HG03521 (cell line): ENCODE measurements around the gene SLC35E1.

ENCODE experiments used
- ATAC-seq: cut with Tn5 transposase; IDR thresholded peaks from one replicate; pipeline ENCODE4 v1.9.1; 2021; ENCODE audit warnings: mild to moderate bottlenecking, moderate library complexity; ENCODE audit not compliant: unreplicated experiment

The SLC35E1 gene

DNA sequence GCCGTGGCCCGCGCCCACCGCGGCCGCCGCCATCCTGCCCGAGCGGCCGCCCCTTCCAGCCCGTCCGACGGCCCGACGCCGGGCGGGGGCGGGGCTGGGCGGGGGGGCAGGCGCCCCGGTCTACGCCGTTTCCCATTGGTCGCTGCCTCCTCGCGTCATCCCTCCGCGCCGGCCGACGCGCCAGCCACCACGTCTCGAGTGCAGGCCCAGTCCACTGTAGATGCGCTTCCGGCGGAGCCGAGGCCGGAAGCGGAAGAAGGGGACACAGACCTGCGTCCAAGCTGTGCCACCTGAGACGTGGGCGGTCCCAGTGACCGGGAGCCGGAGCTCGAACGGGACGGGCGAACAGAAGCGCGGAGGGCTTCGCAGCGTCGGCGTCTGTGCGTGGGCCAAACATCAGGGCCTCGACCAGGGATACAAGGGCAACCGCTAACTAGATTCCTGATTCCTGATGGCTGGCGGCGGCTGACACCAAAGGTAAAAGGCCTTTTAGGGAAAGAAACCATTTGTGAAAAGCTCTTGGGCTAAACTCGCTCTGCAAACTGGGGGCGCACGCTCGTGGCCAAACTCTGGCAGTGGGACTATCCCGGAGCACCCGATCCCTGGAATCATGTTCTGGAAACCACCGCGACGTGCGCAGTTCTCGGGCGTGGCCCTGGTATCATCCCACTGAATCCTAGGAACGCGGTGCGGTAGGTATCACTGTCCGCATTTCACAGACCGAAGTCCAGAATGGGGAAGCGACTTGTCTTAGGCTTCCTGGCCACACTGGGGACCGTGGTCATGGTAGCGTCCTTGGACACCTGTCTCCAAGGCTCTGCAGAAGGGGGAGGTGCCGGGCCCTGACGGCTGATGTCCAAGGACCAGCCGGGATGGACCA, at the start of gene SLC35E1:
Gene SLC35E1 (minus strand): TSS at position 84 of the 880 bp plus-strand sequence. CDS start 51 bp downstream, at position 33.
- peak; percentile 79 for ATAC-seq

DNA sequence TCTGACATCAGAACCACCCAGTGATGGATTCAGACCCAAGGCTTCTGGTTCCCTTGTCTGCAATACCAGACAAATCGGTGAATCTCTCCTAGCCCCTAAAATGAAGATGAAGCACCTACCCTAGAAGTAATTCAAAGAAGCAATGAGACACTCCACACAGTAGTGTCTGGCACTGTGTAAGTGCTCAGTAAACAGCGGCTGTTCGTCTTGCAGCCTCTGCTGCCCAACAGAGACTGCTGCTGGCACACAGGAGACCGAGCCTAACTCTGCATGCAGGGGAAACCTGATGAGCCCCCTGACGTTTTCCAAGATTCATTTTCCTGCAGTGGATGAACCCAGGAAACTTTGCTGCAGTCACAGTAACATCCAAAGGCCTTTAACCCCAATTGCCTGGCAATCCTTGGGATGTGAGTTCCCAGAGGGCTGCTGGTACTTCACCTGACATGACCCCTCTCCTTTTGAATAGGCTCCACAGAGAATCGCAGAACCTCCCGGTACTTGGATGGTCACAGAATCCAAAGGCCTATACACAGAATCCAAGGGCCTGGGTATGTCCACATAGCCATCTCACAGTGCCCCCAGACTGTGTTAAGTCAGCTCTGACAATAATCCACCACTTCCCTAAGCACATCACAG, 49.1 kb upstream of the SLC35E1 start:
- ATAC-seq: no peak

DNA sequence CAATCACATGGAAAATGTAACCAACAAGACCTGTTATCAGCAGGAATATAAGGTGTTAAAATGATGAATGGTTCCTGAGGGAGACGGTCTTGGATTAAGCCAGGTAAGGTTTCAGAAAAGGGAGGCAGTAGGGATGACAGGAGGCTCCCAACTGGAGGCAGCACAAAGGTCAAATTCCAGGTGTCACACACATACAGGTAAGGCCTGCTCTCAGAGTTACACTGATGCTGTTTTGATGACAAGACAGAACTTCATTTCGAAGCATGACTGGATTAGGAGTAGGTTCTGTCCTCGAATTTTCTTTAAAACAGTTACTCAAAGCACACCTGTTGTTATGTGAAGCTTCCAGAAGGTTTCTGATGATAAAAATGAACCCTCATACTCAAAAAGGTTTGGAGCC, 48.4 kb upstream of the SLC35E1 start:
- ATAC-seq: no peak

- ATAC-seq: no peak
Measured at GRCh38 chr19:16620018-16620417, 47.8 kb upstream of the SLC35E1 start.

- ATAC-seq: no peak
Measured at GRCh38 chr19:16619457-16619856, 47.2 kb upstream of the SLC35E1 start.

DNA sequence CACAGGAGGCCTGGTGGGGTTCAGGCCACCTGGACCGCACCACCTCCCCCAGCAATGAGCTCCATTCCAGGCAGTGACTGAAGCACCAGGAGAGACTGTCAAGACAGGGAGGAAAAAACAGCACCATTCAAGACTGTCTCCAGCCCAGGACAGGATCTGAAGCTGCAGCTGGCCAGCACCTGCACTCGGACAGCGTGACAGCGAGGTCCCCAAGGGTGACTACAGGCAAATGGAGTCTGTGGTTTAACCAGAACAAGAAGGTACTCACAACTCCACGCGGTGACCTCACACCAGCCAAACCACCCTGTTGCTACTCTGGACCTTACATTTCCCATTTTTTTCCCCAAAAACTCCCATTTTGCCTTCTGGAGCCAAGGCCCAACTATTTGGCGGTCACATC, 46.0 kb upstream of the SLC35E1 start:
- no peak for ATAC-seq

GRCh38 chr19:16615808-16616207, 43.6 kb upstream of the SLC35E1 start:
- ATAC-seq: no peak

DNA sequence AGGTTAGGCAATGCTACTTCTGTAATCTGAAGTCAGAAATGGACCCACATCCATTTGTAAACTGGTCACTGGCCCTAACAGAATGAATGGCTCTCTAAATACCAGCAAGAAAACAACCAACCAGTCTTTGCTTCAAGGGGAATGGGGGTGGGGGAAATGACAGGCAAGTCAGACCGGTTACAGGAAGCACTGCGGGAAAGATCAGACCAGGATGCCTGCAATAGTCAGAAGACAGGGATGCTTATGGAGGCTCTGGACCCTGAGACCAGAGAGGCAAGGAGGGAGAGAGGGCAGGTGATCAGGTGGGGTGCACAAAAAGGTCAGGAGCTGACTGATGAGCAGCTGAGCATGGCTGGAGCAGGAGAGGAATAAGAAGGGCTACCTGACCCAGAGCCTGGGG, 42.7 kb upstream of the SLC35E1 start:
- ATAC-seq: no peak

GRCh38 chr19:16613841-16614240, 41.6 kb upstream of the SLC35E1 start:
- ATAC-seq: no peak

GRCh38 chr19:16612636-16613035, 40.4 kb upstream of the SLC35E1 start:
- ATAC-seq: no peak

- no peak for ATAC-seq
Measured at GRCh38 chr19:16611121-16611520, 38.9 kb upstream of the SLC35E1 start.

DNA sequence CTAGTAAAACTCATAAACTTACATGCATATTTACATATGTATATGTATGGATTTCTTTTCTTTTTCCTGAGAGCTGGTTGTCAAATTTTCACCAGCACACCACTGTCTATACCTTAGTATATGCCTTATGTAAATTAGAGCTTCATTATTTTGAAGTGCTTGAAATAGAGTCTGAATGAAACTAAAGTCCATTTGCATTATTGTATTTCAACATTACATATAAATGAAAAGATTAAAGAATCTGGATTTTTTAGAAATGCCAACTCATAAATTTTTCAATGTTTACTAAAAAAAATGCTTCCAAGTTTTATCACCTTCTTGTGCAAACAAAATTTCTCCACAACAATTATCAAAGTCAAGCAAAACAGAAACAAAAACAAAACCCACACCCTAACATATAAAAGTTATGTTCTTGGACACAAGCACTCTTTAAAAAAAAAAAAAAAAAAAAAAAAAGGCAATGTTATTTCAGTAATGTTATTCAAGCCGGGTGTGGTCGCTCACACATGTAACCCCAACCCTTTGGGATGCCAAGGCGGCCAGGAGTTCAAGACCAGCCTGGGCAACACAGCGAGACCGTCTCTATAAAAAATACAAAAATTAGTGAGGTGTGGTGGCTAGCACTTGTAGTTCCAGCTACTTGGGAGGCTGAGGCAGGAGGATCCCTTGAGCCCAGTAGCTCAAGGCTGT, 37.4 kb upstream of the SLC35E1 start:
- no peak for ATAC-seq

DNA sequence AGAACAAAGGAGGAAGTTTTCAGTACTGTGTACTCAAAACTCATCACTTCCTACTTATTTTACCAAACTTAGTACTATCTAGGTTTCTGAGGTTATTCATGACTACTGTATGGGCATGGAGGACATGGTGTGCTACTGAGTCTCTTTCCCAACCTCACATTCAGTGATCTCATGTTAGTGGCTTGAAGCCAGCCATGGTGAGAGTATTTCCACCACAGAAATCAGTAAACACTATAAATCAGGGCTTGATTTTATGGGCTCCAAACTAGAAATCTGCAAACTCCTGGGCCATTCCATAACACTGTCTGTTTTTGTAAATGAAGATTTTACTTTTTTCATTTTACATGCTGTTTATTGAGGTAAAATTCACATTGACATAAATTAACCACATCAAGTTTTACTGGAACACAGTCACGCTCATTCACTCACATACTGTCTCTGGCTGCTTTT, 36.1 kb upstream of the SLC35E1 start:
- ATAC-seq: no peak

DNA sequence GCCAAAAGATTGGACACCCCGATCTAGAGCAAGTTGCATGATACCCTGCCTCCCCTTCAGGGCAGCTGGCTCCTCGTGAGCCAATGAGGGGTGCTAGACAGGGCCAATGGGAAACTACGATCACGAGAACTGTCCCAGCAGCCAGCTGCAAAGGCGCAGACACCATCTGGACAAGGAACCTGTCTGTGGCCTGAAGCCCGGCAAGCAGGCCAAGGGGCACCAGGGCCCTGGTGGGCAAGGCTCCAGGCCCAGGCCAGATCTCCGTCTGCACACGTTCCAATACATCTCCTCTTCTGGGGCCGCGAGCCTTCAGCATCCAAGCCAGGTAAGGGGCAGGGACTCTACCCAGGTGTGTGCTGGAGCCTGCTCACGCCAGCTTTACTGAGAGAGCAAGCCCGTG, 35.6 kb upstream of the SLC35E1 start:
- no peak for ATAC-seq

GRCh38 chr19:16605553-16605994, 33.4 kb upstream of the SLC35E1 start:
- ATAC-seq: no peak

- no peak for ATAC-seq
Measured at GRCh38 chr19:16605115-16605514, 32.9 kb upstream of the SLC35E1 start.

DNA sequence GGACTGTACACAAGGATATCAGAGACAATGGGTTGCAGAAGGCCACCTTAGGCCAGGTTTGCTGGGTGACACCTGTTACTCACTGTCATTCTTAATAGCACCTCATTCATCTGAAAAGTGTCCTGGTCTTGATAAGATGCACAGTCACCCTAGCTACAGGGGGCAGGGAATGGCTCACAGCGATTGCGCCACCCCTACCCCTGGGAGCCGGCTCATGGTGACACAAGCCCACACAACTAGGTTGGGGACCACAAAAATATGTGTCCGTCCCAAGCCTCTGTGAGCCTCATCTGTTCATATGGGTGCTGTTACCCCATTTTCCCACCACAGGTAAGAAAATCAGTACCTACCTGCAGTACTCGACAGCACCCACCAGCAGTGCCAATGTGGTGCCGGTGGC, 32.4 kb upstream of the SLC35E1 start:
- ATAC-seq: no peak

DNA sequence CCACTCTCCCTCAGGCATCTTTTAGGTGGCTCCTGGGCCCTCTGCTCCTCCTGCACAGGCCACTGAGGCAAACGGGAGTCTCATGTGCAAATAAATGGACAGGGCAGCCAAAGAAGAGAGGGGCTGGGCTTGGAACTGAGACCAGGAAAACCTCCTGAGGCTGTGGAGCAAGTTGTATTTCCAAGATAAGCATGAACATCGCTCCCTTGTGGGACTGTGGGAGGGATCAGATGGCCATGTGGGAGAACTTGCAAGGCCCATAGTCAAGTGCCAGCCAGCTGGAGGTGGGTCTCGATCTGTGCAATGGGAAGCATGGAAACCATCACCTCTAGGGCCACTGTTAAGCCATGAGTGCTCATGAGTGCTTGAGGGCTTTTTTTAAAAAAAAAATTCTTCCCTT, 30.9 kb upstream of the SLC35E1 start:
- no peak for ATAC-seq

GRCh38 chr19:16601378-16602052, 29.3 kb upstream of the SLC35E1 start:
- no peak for ATAC-seq

- ATAC-seq: no peak
Measured at GRCh38 chr19:16600824-16601223, 28.6 kb upstream of the SLC35E1 start.
